Osteoblast (primary cell): ENCODE results near the gene FAM184A. TPM values are rescaled to one million over a fixed set of nuclear protein-coding genes. Genes with fewer than 3 reads are reported as not detected.

ENCODE experiments used
- DNase-seq: peaks from one replicate; pipeline ENCODE4 v3.0.0; 2011; ENCODE audit warnings: low spot score, mixed read lengths; ENCODE audit not compliant: insufficient read length; ENCODE audit errors: missing footprints
- H2AFZ ChIP-seq: 2 replicates; pipeline ENCODE4 v1.6.0; 2011; ENCODE audit warnings: mild to moderate bottlenecking, low read length
- H3K27ac ChIP-seq: 2 replicates; pipeline ENCODE4 v1.5.1; 2011; ENCODE audit warnings: mild to moderate bottlenecking, low read depth, low read length, moderate library complexity
- H3K27me3 ChIP-seq: 2 replicates; pipeline ENCODE4 v1.6.0; 2012; ENCODE audit warnings: mild to moderate bottlenecking, control low read depth, inconsistent platforms, low read length, moderate library complexity; ENCODE audit not compliant: insufficient read depth
- H3K36me3 ChIP-seq: 2 replicates; pipeline ENCODE4 v1.5.1; 2011; ENCODE audit warnings: mild to moderate bottlenecking, low read length, control low read depth, moderate library complexity; ENCODE audit not compliant: insufficient read depth
- H3K4me1 ChIP-seq: 2 replicates; pipeline ENCODE4 v1.5.1; 2011; ENCODE audit warnings: mild to moderate bottlenecking, low read length, control low read depth, moderate library complexity; ENCODE audit not compliant: insufficient read depth
- H3K4me2 ChIP-seq: 2 replicates; pipeline ENCODE4 v1.6.0; 2011; ENCODE audit warnings: mild to moderate bottlenecking, low read length; ENCODE audit not compliant: insufficient read depth
- H3K4me3 ChIP-seq: fragments of 200-600 bp; sonication (generic); 3 replicates; pipeline ENCODE4 v1.5.1; 2012; ENCODE audit warnings: mild to moderate bottlenecking, low read length, inconsistent platforms; ENCODE audit not compliant: insufficient read depth
- H3K79me2 ChIP-seq: 2 replicates; pipeline ENCODE4 v1.6.0; 2012; ENCODE audit warnings: mild to moderate bottlenecking, low read length, control low read depth, inconsistent platforms; ENCODE audit not compliant: insufficient read depth
- H3K9me3 ChIP-seq: 2 replicates; pipeline ENCODE4 v1.5.1; 2011; ENCODE audit warnings: low read depth, low read length, control low read depth
- H4K20me1 ChIP-seq: 2 replicates; pipeline ENCODE4 v1.6.0; 2012; ENCODE audit warnings: mild to moderate bottlenecking, low read length, control low read depth; ENCODE audit not compliant: insufficient read depth
- total RNA-seq: library from RNA; depleted of rRNA; stranded (reverse); fragments of >200 nt; gene quantifications from 2 replicates; pipeline ENCODE4 v1.2.3, GENCODE V29; 2012
- TF ChIP-seq, protein P1 (sequence below): IDR thresholded peaks from 2 replicates; pipeline ENCODE4 v1.5.1; 2011; ENCODE audit warnings: mild to moderate bottlenecking, low read depth, low read length, moderate library complexity; ENCODE audit errors: extremely low read depth

The FAM184A gene
- total RNA-seq, 1 donor = 0.36 TPM

DNA sequence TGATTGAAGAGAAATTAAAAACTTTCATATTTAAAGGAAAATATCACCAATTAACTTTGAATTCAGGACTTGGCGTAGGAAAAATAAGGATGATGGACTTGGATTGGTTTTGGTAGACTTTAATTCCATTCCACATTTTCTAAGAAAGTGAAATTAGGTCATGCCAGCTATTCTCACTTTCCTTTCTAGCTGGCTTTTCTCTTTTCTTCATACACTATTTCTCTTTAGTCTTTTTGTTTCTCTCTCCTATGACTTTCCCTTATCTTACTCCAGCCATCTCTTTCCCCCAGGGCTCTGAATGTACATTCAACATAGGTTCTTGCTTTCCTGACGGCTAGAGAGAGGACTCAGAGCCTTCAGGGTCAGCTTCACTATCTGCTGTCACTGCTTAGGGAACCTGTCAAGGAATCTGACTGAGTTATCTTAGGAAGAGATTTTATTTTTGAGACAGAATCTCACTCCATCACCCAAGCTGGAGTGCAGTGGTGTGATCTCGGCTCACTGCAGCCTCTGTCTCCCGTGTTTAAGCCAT is 82.1 kb downstream of the FAM184A start:
- Histone ChIP-seq H3K27me3 (no peaks in the 10 kb centered on the region), H3K27ac (no peak overlapping the region), H3K4me3 (no peak overlapping the region), H4K20me1 (no peaks in the 10 kb centered on the region), H3K4me1 (no peaks in the 10 kb centered on the region), H3K79me2 (no peaks in the 10 kb centered on the region), H3K36me3 (no peaks in the 10 kb centered on the region), H3K9me3 (no peaks in the 10 kb centered on the region), H2AFZ (no peak overlapping the region), H3K4me2 (no peak overlapping the region)
- DNase-seq = no peak
- TF ChIP-seq, protein P1, sequence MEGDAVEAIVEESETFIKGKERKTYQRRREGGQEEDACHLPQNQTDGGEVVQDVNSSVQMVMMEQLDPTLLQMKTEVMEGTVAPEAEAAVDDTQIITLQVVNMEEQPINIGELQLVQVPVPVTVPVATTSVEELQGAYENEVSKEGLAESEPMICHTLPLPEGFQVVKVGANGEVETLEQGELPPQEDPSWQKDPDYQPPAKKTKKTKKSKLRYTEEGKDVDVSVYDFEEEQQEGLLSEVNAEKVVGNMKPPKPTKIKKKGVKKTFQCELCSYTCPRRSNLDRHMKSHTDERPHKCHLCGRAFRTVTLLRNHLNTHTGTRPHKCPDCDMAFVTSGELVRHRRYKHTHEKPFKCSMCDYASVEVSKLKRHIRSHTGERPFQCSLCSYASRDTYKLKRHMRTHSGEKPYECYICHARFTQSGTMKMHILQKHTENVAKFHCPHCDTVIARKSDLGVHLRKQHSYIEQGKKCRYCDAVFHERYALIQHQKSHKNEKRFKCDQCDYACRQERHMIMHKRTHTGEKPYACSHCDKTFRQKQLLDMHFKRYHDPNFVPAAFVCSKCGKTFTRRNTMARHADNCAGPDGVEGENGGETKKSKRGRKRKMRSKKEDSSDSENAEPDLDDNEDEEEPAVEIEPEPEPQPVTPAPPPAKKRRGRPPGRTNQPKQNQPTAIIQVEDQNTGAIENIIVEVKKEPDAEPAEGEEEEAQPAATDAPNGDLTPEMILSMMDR = no peak

DNA sequence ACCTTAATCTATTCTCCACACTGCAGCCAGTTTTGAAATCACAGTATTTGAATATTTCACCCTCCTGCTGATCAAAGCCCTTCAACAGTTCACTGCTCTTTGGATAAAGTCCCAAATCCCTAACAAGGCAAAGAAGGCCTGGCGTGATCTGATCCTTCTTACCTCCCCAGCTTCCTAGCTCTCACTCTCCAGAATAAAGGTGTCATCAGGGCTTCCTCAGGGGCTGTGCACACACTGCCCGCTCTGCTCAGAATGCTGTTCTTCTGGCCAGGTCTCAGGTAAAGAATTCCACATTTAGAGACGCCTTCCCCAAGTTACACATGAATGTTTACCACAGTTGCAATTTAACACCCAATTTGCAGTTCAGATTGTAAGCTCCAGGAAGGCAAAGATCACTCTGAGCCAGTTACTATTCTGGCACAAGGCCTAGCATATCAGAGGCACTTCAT is 84.6 kb downstream of the FAM184A start:
- H2AFZ ChIP-seq = no peak overlapping the region
- H3K4me1 ChIP-seq = no peaks in the 10 kb centered on the region
- no peaks in the 10 kb centered on the region for H4K20me1 ChIP-seq
- TF ChIP-seq, protein P1 = no peak
- H3K27ac ChIP-seq = no peak overlapping the region
- H3K9me3 ChIP-seq = no peaks in the 10 kb centered on the region
- H3K4me2 ChIP-seq = no peak overlapping the region
- no peak overlapping the region for H3K4me3 ChIP-seq
- H3K36me3 ChIP-seq = no peaks in the 10 kb centered on the region
- H3K27me3 ChIP-seq = no peaks in the 10 kb centered on the region
- H3K79me2 ChIP-seq = no peaks in the 10 kb centered on the region
- no peak for DNase-seq

DNA sequence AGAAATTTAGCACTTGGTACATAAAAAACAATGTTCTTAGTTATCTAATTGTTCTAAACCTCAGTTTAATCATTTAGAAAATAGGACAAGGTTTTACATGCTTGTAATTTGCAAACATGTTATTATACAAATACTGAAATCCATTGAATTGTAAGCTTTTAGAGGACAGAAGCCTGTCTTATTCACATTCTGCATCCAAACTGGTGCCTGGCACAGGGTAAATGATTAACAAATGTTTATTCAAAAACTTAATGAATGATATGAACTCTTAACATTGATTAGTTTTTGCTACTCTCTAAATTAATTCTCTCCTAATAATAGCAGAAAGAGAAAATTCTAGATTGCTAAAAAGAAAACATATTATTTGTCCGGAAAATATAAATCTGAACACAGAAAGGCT is 85.1 kb downstream of the FAM184A start:
- Histone ChIP-seq H3K9me3 (no peaks in the 10 kb centered on the region), H3K4me1 (no peaks in the 10 kb centered on the region), H3K4me3 (no peak overlapping the region), H3K4me2 (no peak overlapping the region), H3K79me2 (no peaks in the 10 kb centered on the region), H4K20me1 (no peaks in the 10 kb centered on the region), H2AFZ (no peak overlapping the region), H3K36me3 (no peaks in the 10 kb centered on the region), H3K27me3 (no peaks in the 10 kb centered on the region), H3K27ac (no peak overlapping the region)
- TF ChIP-seq, protein P1 = no peak
- DNase-seq = no peak

DNA sequence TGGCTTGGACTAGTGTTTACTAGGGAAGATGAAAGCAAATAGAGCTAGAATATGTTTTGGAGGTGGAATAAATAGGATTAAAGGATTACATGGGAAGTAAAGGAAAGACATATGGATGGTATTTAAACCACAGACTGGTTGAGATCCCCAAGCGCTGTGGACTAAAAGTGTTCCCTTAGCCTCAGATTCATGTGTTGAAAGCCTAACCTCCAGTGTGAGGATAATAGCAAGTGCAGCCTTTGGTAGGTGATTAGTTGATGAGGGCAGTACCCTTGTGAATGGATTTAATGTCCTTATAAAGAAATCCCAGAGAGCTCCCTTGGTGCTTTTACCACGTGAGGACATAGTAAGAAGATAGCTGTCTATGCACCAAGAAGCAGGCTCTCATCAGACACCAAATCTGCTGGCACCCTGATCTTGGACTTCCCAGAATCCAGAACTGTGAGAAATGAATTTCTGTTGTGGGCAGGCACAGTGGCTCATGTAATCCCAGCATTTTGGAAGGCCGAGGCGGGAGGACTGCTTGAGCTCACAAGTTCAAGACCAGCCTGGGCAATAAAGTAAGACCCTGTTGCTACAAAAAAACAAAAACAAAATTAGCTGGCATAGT is 86.2 kb downstream of the FAM184A start:
- DNase-seq = no peak
- H4K20me1 ChIP-seq = no peaks in the 10 kb centered on the region
- H3K27ac ChIP-seq = no peak overlapping the region
- H3K79me2 ChIP-seq = no peaks in the 10 kb centered on the region
- no peak overlapping the region for H3K4me2 ChIP-seq
- no peaks in the 10 kb centered on the region for H3K27me3 ChIP-seq
- no peak overlapping the region for H3K4me3 ChIP-seq
- no peaks in the 10 kb centered on the region for H3K4me1 ChIP-seq
- H3K9me3 ChIP-seq = no peaks in the 10 kb centered on the region
- H2AFZ ChIP-seq = no peak overlapping the region
- no peaks in the 10 kb centered on the region for H3K36me3 ChIP-seq
- TF ChIP-seq, protein P1 = no peak
